Endodermal cell (in vitro differentiated cells): ENCODE results near the gene HOXA11. TPM values are rescaled to one million over a fixed set of nuclear protein-coding genes. Genes with fewer than 3 reads are reported as not detected.

Source experiments
- DNase-seq: peaks from one replicate; pipeline ENCODE4 v3.0.0-alpha.2; 2017
- H3K27ac ChIP-seq: 2 replicates; pipeline ENCODE4 v1.5.1; 2013; ENCODE audit warnings: mild to moderate bottlenecking, low read depth, low read length, moderate library complexity
- H3K27me3 ChIP-seq: 2 replicates; pipeline ENCODE4 v1.6.1; 2013; ENCODE audit warnings: mild to moderate bottlenecking, low read length, moderate library complexity; ENCODE audit not compliant: insufficient read depth, control insufficient read depth, poor library complexity, severe bottlenecking
- H3K36me3 ChIP-seq: 2 replicates; pipeline ENCODE4 v1.7.0; 2013; ENCODE audit warnings: mild to moderate bottlenecking, low read length, moderate library complexity; ENCODE audit not compliant: control insufficient read depth, insufficient read depth
- H3K4me1 ChIP-seq: one replicate; pipeline ENCODE4 v1.7.0; 2013; ENCODE audit warnings: low read length; ENCODE audit not compliant: control insufficient read depth, insufficient read depth
- H3K4me3 ChIP-seq: 2 replicates; pipeline ENCODE4 v1.5.1; 2013; ENCODE audit warnings: mild to moderate bottlenecking, low read length, moderate library complexity
- H3K9ac ChIP-seq: 2 replicates; pipeline ENCODE4 v1.6.1; 2013; ENCODE audit warnings: mild to moderate bottlenecking, low read length, moderate library complexity; ENCODE audit not compliant: poor library complexity, severe bottlenecking; ENCODE audit errors: extremely low read depth
- H3K9me3 ChIP-seq: 2 replicates; pipeline ENCODE4 v1.6.1; 2013; ENCODE audit warnings: mild to moderate bottlenecking, low read length, moderate library complexity; ENCODE audit not compliant: control insufficient read depth
- H3K27ac Mint-ChIP-seq: 2 replicates; pipeline ENCODE4 v1.8.0; 2020; ENCODE audit warnings: mixed read lengths
- H3K27me3 Mint-ChIP-seq: 2 replicates; pipeline ENCODE4 v1.8.0; 2021; ENCODE audit warnings: mild to moderate bottlenecking, mixed read lengths; ENCODE audit not compliant: insufficient read depth
- H3K36me3 Mint-ChIP-seq: 2 replicates; pipeline ENCODE4 v1.8.0; 2020; ENCODE audit warnings: low read depth, mixed read lengths
- H3K4me1 Mint-ChIP-seq: 2 replicates; pipeline ENCODE4 v1.8.0; 2020; ENCODE audit warnings: mixed read lengths
- H3K4me3 Mint-ChIP-seq: 2 replicates; pipeline ENCODE4 v1.8.0; 2020; ENCODE audit warnings: mild to moderate bottlenecking, moderate library complexity, mixed read lengths
- H3K9me3 Mint-ChIP-seq: 2 replicates; pipeline ENCODE4 v1.8.0; 2020; ENCODE audit warnings: mild to moderate bottlenecking, mixed read lengths
- CTCF ChIP-seq: fragments of 200-600 bp; sonication (generic); conservative IDR thresholded peaks from 2 replicates; pipeline ENCODE4 v1.5.0; 2021; ENCODE audit warnings: antibody characterized with exemption, mild to moderate bottlenecking
- WGBS, 2 experiments: methylation state at CpG; one replicate each; pipeline versions ENCODE4 v1.1.5 to v1.1.7; 2013; ENCODE audit warnings: missing lambda C conversion rate in 2 of 2, mixed read lengths in 1 of 2; ENCODE audit not compliant: insufficient coverage in 1 of 2, insufficient read length in 1 of 2; 5-methylcytosine and 5-hydroxymethylcytosine counted together
- total RNA-seq, 2 donors: library from RNA; stranded (reverse); fragmentation: NEBNext Ultra II Directional in 1 of 2; extraction: Animal tissue kit (Norgen Biotek cat#: 25700) in 1 of 2; gene quantifications; 2 replicates in 1 of 2; 3 replicates in 1 of 2; pipeline ENCODE4 v1.2.1, GENCODE V29; 2021

The HOXA11 gene
- total RNA-seq, 2 donors from 2014 or later, result not detected

DNA sequence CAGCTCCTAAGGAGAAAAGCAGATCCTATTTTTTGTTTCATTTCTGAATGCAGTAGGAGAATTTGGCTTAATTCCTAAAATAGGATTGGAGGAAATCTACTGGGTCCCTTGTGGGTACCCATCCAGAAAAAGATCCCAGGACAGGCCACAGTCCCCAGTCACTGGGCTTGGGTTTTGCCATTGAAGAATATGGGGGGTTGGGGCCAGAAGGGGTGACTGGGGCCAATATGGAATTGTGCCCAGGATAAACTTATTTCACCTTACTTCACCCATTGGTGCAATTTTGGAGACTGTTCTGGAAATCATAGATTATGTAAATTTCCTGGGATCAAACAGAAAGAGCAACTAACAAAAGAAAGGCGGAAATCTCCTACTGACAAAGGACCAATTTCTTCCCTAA, 46.6 kb downstream of the HOXA11 start:
- DNase-seq, result no peak
- no peaks in the 10 kb centered on the region for H3K9me3 Mint-ChIP-seq
- 52% methylated on average over 1 of the region's 1 CpG; no CpG with 5 or more reads in 1 of the 2 experiments for WGBS, 2 experiments

GRCh38 chr7:27137640-27138315, 47.3 kb downstream of the HOXA11 start:
- Histone ChIP-seq H3K27ac (no peak overlapping the region), H3K36me3 (no peaks in the 10 kb centered on the region), H3K9ac (no peak overlapping the region), H3K4me3 (no peak overlapping the region), H3K27me3 (peaks cover 100% of the 10 kb centered on the region), H3K4me1 (no peaks in the 10 kb centered on the region), H3K9me3 (no peaks in the 10 kb centered on the region)
- no peaks in the 10 kb centered on the region for H3K9me3 Mint-ChIP-seq
- TF ChIP-seq CTCF, result no peak
- DNase-seq, result no peak
- WGBS, 2 experiments, result 63% methylated on average over 1 to 2 of the region's 2 CpGs
- H3K27me3 Mint-ChIP-seq, result peaks cover 100% of the 10 kb centered on the region
- no peak overlapping the region for H3K4me3 Mint-ChIP-seq
- H3K27ac Mint-ChIP-seq, result no peak overlapping the region
- H3K4me1 Mint-ChIP-seq, result peaks cover 6% of the 10 kb centered on the region
- H3K36me3 Mint-ChIP-seq, result no peaks in the 10 kb centered on the region

More for the DNA sequence above, 46.6 kb downstream of the HOXA11 start:
- no peaks in the 10 kb centered on the region for H3K9me3 ChIP-seq
- Mint-ChIP-seq H3K4me1 (peaks cover 9% of the 10 kb centered on the region), H3K36me3 (no peaks in the 10 kb centered on the region), H3K27me3 (peaks cover 100% of the 10 kb centered on the region), H3K4me3 (no peak overlapping the region), H3K27ac (no peak overlapping the region)
- no peaks in the 10 kb centered on the region for H3K4me1 ChIP-seq
- no peak overlapping the region for H3K27ac ChIP-seq
- no peak for TF ChIP-seq CTCF
- H3K27me3 ChIP-seq, result peaks cover 100% of the 10 kb centered on the region
- no peak overlapping the region for H3K9ac ChIP-seq
- no peak overlapping the region for H3K4me3 ChIP-seq
- no peaks in the 10 kb centered on the region for H3K36me3 ChIP-seq

GRCh38 chr7:27134392-27134791, 50.6 kb downstream of the HOXA11 start:
- Mint-ChIP-seq H3K9me3 (no peaks in the 10 kb centered on the region), H3K4me1 (no peaks in the 10 kb centered on the region), H3K36me3 (no peaks in the 10 kb centered on the region), H3K4me3 (no peak overlapping the region), H3K27me3 (peaks cover 97% of the 10 kb centered on the region), H3K27ac (no peak overlapping the region)
- Histone ChIP-seq H3K9ac (no peak overlapping the region), H3K9me3 (no peaks in the 10 kb centered on the region), H3K27ac (no peak overlapping the region), H3K27me3 (peaks cover 99% of the 10 kb centered on the region), H3K4me3 (no peak overlapping the region), H3K36me3 (no peaks in the 10 kb centered on the region), H3K4me1 (no peaks in the 10 kb centered on the region)
- 14 to 17% methylated on average over 2 of the region's 2 CpGs for WGBS, 2 experiments
- no peak for TF ChIP-seq CTCF
- no peak for DNase-seq
